PC-3 (cell line): ENCODE results near the gene TMEM59L.

Experiments
- EZH2phosphoT487 ChIP-seq: fragments of 300-600 bp; sonication (generic); IDR thresholded peaks from 2 replicates; pipeline ENCODE4 v1.6.1; 2018; ENCODE audit warnings: mild to moderate bottlenecking, antibody characterized with exemption, low read length, borderline replicate concordance
- TF ChIP-seq, protein P1 (sequence below): fragments of 300-600 bp; sonication (generic); conservative IDR thresholded peaks from 2 replicates; pipeline ENCODE4 v1.5.1; 2017; ENCODE audit warnings: antibody characterized with exemption, low read depth, mild to moderate bottlenecking, low read length

DNA sequence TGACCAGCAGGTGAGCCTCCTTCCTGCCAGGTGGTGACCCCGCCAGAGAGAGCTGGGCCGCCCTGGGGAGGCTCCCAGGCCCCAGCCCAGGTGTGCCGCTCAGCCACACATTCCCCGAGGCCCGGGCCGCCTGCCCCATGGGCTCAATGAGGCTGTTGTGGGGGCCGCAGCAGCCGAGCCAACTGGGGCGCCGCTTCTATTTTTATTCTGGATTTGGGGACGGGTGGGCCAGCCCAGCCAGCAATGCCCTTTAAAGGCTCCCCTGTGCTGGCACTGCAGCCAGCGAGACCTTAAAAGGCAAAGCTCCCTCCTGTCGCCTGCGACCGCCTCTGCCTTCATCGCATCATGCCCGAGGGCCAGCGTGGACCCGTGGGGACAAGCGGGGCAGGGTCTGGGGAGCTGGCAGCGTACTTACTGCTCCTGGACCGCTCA lies 53.1 kb downstream of the TMEM59L start:
- TF ChIP-seq, protein P1, sequence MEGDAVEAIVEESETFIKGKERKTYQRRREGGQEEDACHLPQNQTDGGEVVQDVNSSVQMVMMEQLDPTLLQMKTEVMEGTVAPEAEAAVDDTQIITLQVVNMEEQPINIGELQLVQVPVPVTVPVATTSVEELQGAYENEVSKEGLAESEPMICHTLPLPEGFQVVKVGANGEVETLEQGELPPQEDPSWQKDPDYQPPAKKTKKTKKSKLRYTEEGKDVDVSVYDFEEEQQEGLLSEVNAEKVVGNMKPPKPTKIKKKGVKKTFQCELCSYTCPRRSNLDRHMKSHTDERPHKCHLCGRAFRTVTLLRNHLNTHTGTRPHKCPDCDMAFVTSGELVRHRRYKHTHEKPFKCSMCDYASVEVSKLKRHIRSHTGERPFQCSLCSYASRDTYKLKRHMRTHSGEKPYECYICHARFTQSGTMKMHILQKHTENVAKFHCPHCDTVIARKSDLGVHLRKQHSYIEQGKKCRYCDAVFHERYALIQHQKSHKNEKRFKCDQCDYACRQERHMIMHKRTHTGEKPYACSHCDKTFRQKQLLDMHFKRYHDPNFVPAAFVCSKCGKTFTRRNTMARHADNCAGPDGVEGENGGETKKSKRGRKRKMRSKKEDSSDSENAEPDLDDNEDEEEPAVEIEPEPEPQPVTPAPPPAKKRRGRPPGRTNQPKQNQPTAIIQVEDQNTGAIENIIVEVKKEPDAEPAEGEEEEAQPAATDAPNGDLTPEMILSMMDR: no peak
- TF ChIP-seq EZH2phosphoT487: no peak
